ENCODE measurements around the gene OR2D3. TPM values are rescaled to one million over a fixed set of nuclear protein-coding genes. Genes with fewer than 3 reads are reported as not detected.
"Not testable (repeated sequence)": the region's sequence is repeated elsewhere in the genome, so short reads cannot be mapped to it uniquely, and the experiment has no call there.

Gene OR2D3
- total RNA-seq, 1 donor from 2014 or later: not detected

- Histone ChIP-seq H3K9me3 (no peaks in the 10 kb centered on the region), H3K27me3 (no peaks in the 10 kb centered on the region), H3K36me3 (no peaks in the 10 kb centered on the region), H3K4me3 (no peak overlapping the region), H3K4me1 (no peaks in the 10 kb centered on the region), H3K27ac (no peak overlapping the region)
- intact Hi-C loops (cut with DNase I): no loop called here
- no peak for TF ChIP-seq CTCF (IDR thresholded peaks at IDR 0.05)
- no peak for DNase-seq
- ATAC-seq: no peak
Measured at GRCh38 chr11:6968816-6969215, 48.0 kb downstream of the OR2D3 start.

- DNase-seq: not testable (repeated sequence)
Measured at GRCh38 chr11:6969854-6970253, 49.1 kb downstream of the OR2D3 start.

More at GRCh38 chr11:6969854-6970253, 49.1 kb downstream of the OR2D3 start:
- H3K36me3 ChIP-seq; H3K4me3 ChIP-seq; ATAC-seq; H3K9me3 ChIP-seq; H3K4me1 ChIP-seq; H3K27me3 ChIP-seq; intact Hi-C loops (cut with DNase I); H3K27ac ChIP-seq: not testable (repeated sequence)

Other genes starting within 250 kb of the OR2D3 start
- 35.1 TPM for gene MRPL17, start 237.7 kb upstream of the OR2D3 start, total RNA-seq
- 0.14 TPM for gene OR2AG2, start 149.0 kb upstream of the OR2D3 start, total RNA-seq
- not detected for gene OR2AG1, start 138.0 kb upstream of the OR2D3 start, total RNA-seq
- not detected for gene OR6A2, start 121.3 kb upstream of the OR2D3 start, total RNA-seq
- gene OR10A5, start 75.3 kb upstream of the OR2D3 start, total RNA-seq: not detected
- gene OR10A2, start 57.9 kb upstream of the OR2D3 start, total RNA-seq: not detected
- not detected for gene OR10A4, start 44.4 kb upstream of the OR2D3 start, total RNA-seq
- gene OR2D2, start 28.5 kb upstream of the OR2D3 start, total RNA-seq: not detected
- 2.4 TPM for gene ZNF215, start 5.4 kb downstream of the OR2D3 start, total RNA-seq
- gene ZNF214, start 99.3 kb downstream of the OR2D3 start, total RNA-seq: 3.7 TPM
- gene NLRP14, start 99.5 kb downstream of the OR2D3 start, total RNA-seq: not detected
- gene RBMXL2, start 168.0 kb downstream of the OR2D3 start, total RNA-seq: not detected